ENCODE measurements around the gene PLD4. TPM values are rescaled to one million over a fixed set of nuclear protein-coding genes. Genes with fewer than 3 reads are reported as not detected.
"Not testable (repeated sequence)": the region's sequence is repeated elsewhere in the genome, so short reads cannot be mapped to it uniquely, and the experiment has no call there.

Gene PLD4
- total RNA-seq = not detected
- long read RNA-seq = 0 reads

GRCh38 chr14:104924421-104925213, at the start of gene PLD4:
Gene PLD4, plus strand, starts transcription at chr14:104924879. Its CDS starts 2,262 bp downstream, at chr14:104927141.
- ATAC-seq (no peak), DNase-seq (ENCODE audit: missing footprints) (no peak)
- intact Hi-C loops (cut with DNase I) = no loop called here

GRCh38 chr14:104875412-104875751, 49.3 kb upstream of the PLD4 start:
- ATAC-seq = no peak
- intact Hi-C loops (cut with DNase I) = no loop called here
- DNase-seq (ENCODE audit: missing footprints) = no peak

GRCh38 chr14:104875811-104876210, 48.9 kb upstream of the PLD4 start:
- no peak for ATAC-seq
- intact Hi-C loops (cut with DNase I) = no loop called here
- DNase-seq (ENCODE audit: missing footprints) = peak; percentile 37

GRCh38 chr14:104876251-104876699, 48.4 kb upstream of the PLD4 start:
- DNase-seq (ENCODE audit: missing footprints) (peak; percentile 37), ATAC-seq (peak; percentile 15)
- intact Hi-C loops (cut with DNase I) = no loop called here

- ATAC-seq (no peak), DNase-seq (ENCODE audit: missing footprints) (peak; percentile 58)
- intact Hi-C loops (cut with DNase I) = no loop called here
Observed at GRCh38 chr14:104877066-104877805, 47.4 kb upstream of the PLD4 start.

- peak; percentile 60 for DNase-seq (ENCODE audit: missing footprints)
- ATAC-seq = no peak
- intact Hi-C loops (cut with DNase I) = no loop called here
Observed at GRCh38 chr14:104877806-104878550, 46.7 kb upstream of the PLD4 start.

GRCh38 chr14:104878582-104878981, 46.1 kb upstream of the PLD4 start:
- intact Hi-C loops (cut with DNase I) = no loop called here
- ATAC-seq (no peak), DNase-seq (ENCODE audit: missing footprints) (peak; percentile 45)

GRCh38 chr14:104879201-104879982, 45.3 kb upstream of the PLD4 start:
- intact Hi-C loops (cut with DNase I) = no loop called here
- DNase-seq (ENCODE audit: missing footprints) (peak; percentile 58), ATAC-seq (no peak)

GRCh38 chr14:104879983-104880565, 44.6 kb upstream of the PLD4 start:
- intact Hi-C loops (cut with DNase I) = no loop called here
- ATAC-seq (no peak), DNase-seq (ENCODE audit: missing footprints) (peak; percentile 57)

- DNase-seq (ENCODE audit: missing footprints) (peak; percentile 22), ATAC-seq (no peak)
Observed at GRCh38 chr14:104880584-104881210, 44.0 kb upstream of the PLD4 start.

GRCh38 chr14:104881369-104881979, 43.2 kb upstream of the PLD4 start:
- ATAC-seq = peak; percentile 81
- intact Hi-C loops (cut with DNase I) = no loop called here

More at GRCh38 chr14:104880584-104881210, 44.0 kb upstream of the PLD4 start:
- intact Hi-C loops (cut with DNase I) = no loop called here

GRCh38 chr14:104882325-104882973, 42.2 kb upstream of the PLD4 start:
- intact Hi-C loops (cut with DNase I) = no loop called here
- DNase-seq (ENCODE audit: missing footprints) (peak; percentile 26), ATAC-seq (no peak)

More at GRCh38 chr14:104881369-104881979, 43.2 kb upstream of the PLD4 start:
- DNase-seq (ENCODE audit: missing footprints) = peak; percentile 74

- peak; percentile 61 for DNase-seq (ENCODE audit: missing footprints)
- no peak for ATAC-seq
- intact Hi-C loops (cut with DNase I) = no loop called here
Observed at GRCh38 chr14:104882991-104883660, 41.6 kb upstream of the PLD4 start.

- no peak for ATAC-seq
- intact Hi-C loops (cut with DNase I) = no loop called here
- DNase-seq (ENCODE audit: missing footprints) = peak; percentile 51
Observed at GRCh38 chr14:104883681-104884361, 40.9 kb upstream of the PLD4 start.

GRCh38 chr14:104884381-104884780, 40.3 kb upstream of the PLD4 start:
- ATAC-seq; intact Hi-C loops (cut with DNase I); DNase-seq (ENCODE audit: missing footprints): not testable (repeated sequence)

All from Right ventricle myocardium inferior (tissue), 1 donor.